EH (cell line): ENCODE data around the gene TAS2R16.

Experiments used
- DNase-seq: peaks from one replicate; pipeline ENCODE4 v3.0.0-alpha.2; 2015; ENCODE audit warnings: low read depth

TAS2R16 gene

GRCh38 chr7:122995600-122995999, at the start of gene TAS2R16:
TSS of gene TAS2R16 (minus strand) at chr7:122995700. CDS start at chr7:122995634, 66 bp downstream.
- no peak for DNase-seq

- no peak for DNase-seq
Measured at GRCh38 chr7:123043642-123044041, 48.1 kb upstream of the TAS2R16 start.

- no peak for DNase-seq
Measured at GRCh38 chr7:123041101-123041500, 45.6 kb upstream of the TAS2R16 start.

- no peak for DNase-seq
Measured at GRCh38 chr7:123039269-123039668, 43.8 kb upstream of the TAS2R16 start.

GRCh38 chr7:123034106-123034505, 38.6 kb upstream of the TAS2R16 start:
- no peak for DNase-seq

- no peak for DNase-seq
Measured at GRCh38 chr7:123030631-123031030, 35.1 kb upstream of the TAS2R16 start.

- no peak for DNase-seq
Measured at GRCh38 chr7:123028339-123028738, 32.8 kb upstream of the TAS2R16 start.

GRCh38 chr7:123026251-123026650, 30.8 kb upstream of the TAS2R16 start:
- DNase-seq = no peak

- no peak for DNase-seq
Measured at GRCh38 chr7:123024989-123025758, 29.7 kb upstream of the TAS2R16 start.

- DNase-seq = no peak
Measured at GRCh38 chr7:123023126-123023525, 27.6 kb upstream of the TAS2R16 start.

- DNase-seq = no peak
Measured at GRCh38 chr7:123022576-123022975, 27.1 kb upstream of the TAS2R16 start.

- no peak for DNase-seq
Measured at GRCh38 chr7:123012435-123012834, 16.9 kb upstream of the TAS2R16 start.

- DNase-seq = no peak
Measured at GRCh38 chr7:123011766-123012369, 16.4 kb upstream of the TAS2R16 start.

- DNase-seq = no peak
Measured at GRCh38 chr7:123004931-123005330, 9.4 kb upstream of the TAS2R16 start.

GRCh38 chr7:123003539-123004126, 8.1 kb upstream of the TAS2R16 start:
- no peak for DNase-seq

- no peak for DNase-seq
Measured at GRCh38 chr7:122989577-122989976, 5.9 kb downstream of the TAS2R16 start.

- DNase-seq = no peak
Measured at GRCh38 chr7:122989041-122989440, 6.5 kb downstream of the TAS2R16 start.

GRCh38 chr7:122988333-122988732, 7.2 kb downstream of the TAS2R16 start:
- DNase-seq = no peak

GRCh38 chr7:122987463-122987862, 8.0 kb downstream of the TAS2R16 start:
- no peak for DNase-seq

GRCh38 chr7:122984021-122984420, 11.5 kb downstream of the TAS2R16 start:
- no peak for DNase-seq

GRCh38 chr7:122983261-122983660, 12.2 kb downstream of the TAS2R16 start:
- no peak for DNase-seq

GRCh38 chr7:122975341-122975740, 20.2 kb downstream of the TAS2R16 start:
- DNase-seq = no peak

- no peak for DNase-seq
Measured at GRCh38 chr7:122974229-122974628, 21.3 kb downstream of the TAS2R16 start.
